GM23248 (cell line): Measurements from ENCODE around the gene SLC9A6. TPM values are rescaled to one million over a fixed set of nuclear protein-coding genes. Genes with fewer than 3 reads are reported as not detected.

Experiments
- DNase-seq: peaks from one replicate; pipeline ENCODE4 v3.0.0-alpha.2; 2015
- H2AFZ ChIP-seq: fragments of 200-600 bp; sonication (generic); 2 replicates; pipeline ENCODE4 v1.6.1; 2016; ENCODE audit warnings: antibody characterized with exemption
- H3F3A ChIP-seq: fragments of 200-600 bp; sonication (generic); 2 replicates; pipeline ENCODE4 v1.6.1; 2016; ENCODE audit warnings: mild to moderate bottlenecking, antibody characterized with exemption, mixed run types; ENCODE audit not compliant: insufficient read depth
- H3K27ac ChIP-seq: fragments of 200-600 bp; sonication (generic); 2 replicates; pipeline ENCODE4 v1.5.1; 2016; ENCODE audit warnings: mild to moderate bottlenecking
- H3K27me3 ChIP-seq: fragments of 200-600 bp; sonication (generic); replicated peaks from 2 replicates; pipeline ENCODE4 v1.6.1; 2016; ENCODE audit warnings: mild to moderate bottlenecking; ENCODE audit not compliant: insufficient read depth
- H3K36me3 ChIP-seq: fragments of 200-600 bp; sonication (generic); 2 replicates; pipeline ENCODE4 v1.6.1; 2016; ENCODE audit warnings: low read depth, mild to moderate bottlenecking
- H3K4me1 ChIP-seq: fragments of 200-600 bp; sonication (generic); 2 replicates; pipeline ENCODE4 v1.6.1; 2016; ENCODE audit warnings: mild to moderate bottlenecking; ENCODE audit not compliant: insufficient read depth
- H3K4me2 ChIP-seq: fragments of 200-600 bp; sonication (generic); one replicate; pipeline ENCODE4 v1.6.1; 2016; ENCODE audit warnings: mild to moderate bottlenecking; ENCODE audit not compliant: unreplicated experiment
- H3K4me3 ChIP-seq: fragments of 200-600 bp; sonication (generic); 2 replicates; pipeline ENCODE4 v1.5.1; 2016; ENCODE audit warnings: mild to moderate bottlenecking
- H3K79me2 ChIP-seq: fragments of 200-600 bp; sonication (generic); 2 replicates; pipeline ENCODE4 v1.6.1; 2016; ENCODE audit warnings: mild to moderate bottlenecking; ENCODE audit not compliant: insufficient read depth
- H3K9ac ChIP-seq: fragments of 200-600 bp; sonication (generic); 2 replicates; pipeline ENCODE4 v1.6.1; 2016; ENCODE audit warnings: mild to moderate bottlenecking
- H3K9me2 ChIP-seq: fragments of 200-600 bp; sonication (generic); 2 replicates; pipeline ENCODE4 v1.6.1; 2016; ENCODE audit warnings: mixed run types, mild to moderate bottlenecking, moderate library complexity; ENCODE audit not compliant: insufficient read depth
- H3K9me3 ChIP-seq: fragments of 200-600 bp; sonication (generic); one replicate; pipeline ENCODE4 v1.6.1; 2017; ENCODE audit warnings: low read depth
- H4K20me1 ChIP-seq: fragments of 200-600 bp; sonication (generic); 2 replicates; pipeline ENCODE4 v1.6.0; 2016; ENCODE audit not compliant: insufficient read depth
- EZH2 ChIP-seq: fragments of 200-600 bp; sonication (generic); IDR thresholded peaks from 2 replicates; pipeline ENCODE4 v1.6.1; 2018; ENCODE audit warnings: antibody characterized with exemption, mild to moderate bottlenecking; ENCODE audit not compliant: insufficient read depth, poor library complexity, severe bottlenecking
- EZH2phosphoT487 ChIP-seq: fragments of 200-600 bp; sonication (generic); IDR thresholded peaks from 2 replicates; pipeline ENCODE4 v1.6.1; 2018; ENCODE audit warnings: antibody characterized with exemption, moderate library complexity, mild to moderate bottlenecking, low read depth; ENCODE audit not compliant: insufficient read depth
- WGBS, 2 experiments: methylation state at CpG; one replicate each; pipeline ENCODE4 v1.1.6; 2015 to 2017; ENCODE audit warnings: low lambda C conversion rate in 2 of 2, low coverage in 1 of 2; ENCODE audit errors: missing lambda C conversion rate in 2 of 2; 5-methylcytosine and 5-hydroxymethylcytosine counted together
- in situ Hi-C: fragments of 300-500 bp; cut with MboI; formaldehyde crosslinking; loops from 2 replicates; pipeline ENCODE4 v1.15.0; 2020
- polyA plus RNA-seq: library from polyadenylated mRNA; unstranded; fragments of >200 nt; fragmentation: Nextera tagmentation; extraction: Ambion mirVana; gene quantifications from 2 replicates; pipeline ENCODE4 v1.2.1, GENCODE V29; 2016
- total RNA-seq: library from RNA; depleted of rRNA; stranded (reverse); fragments of >200 nt; shearing (Covaris generic); gene quantifications from 2 replicates; pipeline ENCODE4 v1.2.3, GENCODE V29; 2014

The SLC9A6 gene
- total and polyA plus RNA-seq, 2 experiments from 2014 or later, result 11.4 to 27.0 TPM

DNA sequence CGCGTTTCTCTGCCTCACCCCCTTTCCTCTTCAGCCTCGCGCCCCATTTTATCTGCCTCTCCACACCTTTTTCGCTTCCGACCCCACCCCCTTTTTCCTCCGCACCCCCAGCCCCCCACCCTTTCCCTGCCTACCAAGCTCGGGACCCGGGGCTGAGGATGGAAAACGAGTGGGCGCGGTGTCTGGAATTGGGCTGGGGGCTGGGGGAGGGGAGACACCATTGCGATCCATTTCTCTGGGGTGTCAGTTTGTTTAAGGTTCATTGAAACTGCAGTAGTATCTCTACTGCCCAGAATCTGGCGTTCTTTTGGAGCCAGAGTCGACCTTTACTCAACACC is 707 bp downstream of the SLC9A6 start:
- H3K27me3 ChIP-seq, result no peaks in the 10 kb centered on the region
- TF ChIP-seq EZH2 (no peak), EZH2phosphoT487 (no peak)
- WGBS, 2 experiments, result 2 to 11% methylated on average over 2 to 15 of the region's 15 CpGs
- in situ Hi-C loops, result no loop called here
- peaks cover 13% of the 10 kb centered on the region; the same call in 1 of the 2 replicates for H3K4me1 ChIP-seq
- DNase-seq, result no peak
- no peaks in the 10 kb centered on the region for H3K9me3 ChIP-seq
- no peaks in the 10 kb centered on the region for H3F3A ChIP-seq
- H3K9me2 ChIP-seq, result no peaks in the 10 kb centered on the region
- H3K36me3 ChIP-seq, result no peaks in the 10 kb centered on the region
- H2AFZ ChIP-seq, result peak overlapping the region; percentile 96
- no peaks in the 10 kb centered on the region for H4K20me1 ChIP-seq
- no peak overlapping the region for H3K27ac ChIP-seq
- H3K4me2 ChIP-seq, result peak overlapping the region; percentile 77
- peak overlapping the region; percentile 83 for H3K9ac ChIP-seq
- peak overlapping the region; percentile 83 for H3K4me3 ChIP-seq
- H3K79me2 ChIP-seq, result peaks cover 2% of the 10 kb centered on the region; the same call in 1 of the 2 replicates

DNA sequence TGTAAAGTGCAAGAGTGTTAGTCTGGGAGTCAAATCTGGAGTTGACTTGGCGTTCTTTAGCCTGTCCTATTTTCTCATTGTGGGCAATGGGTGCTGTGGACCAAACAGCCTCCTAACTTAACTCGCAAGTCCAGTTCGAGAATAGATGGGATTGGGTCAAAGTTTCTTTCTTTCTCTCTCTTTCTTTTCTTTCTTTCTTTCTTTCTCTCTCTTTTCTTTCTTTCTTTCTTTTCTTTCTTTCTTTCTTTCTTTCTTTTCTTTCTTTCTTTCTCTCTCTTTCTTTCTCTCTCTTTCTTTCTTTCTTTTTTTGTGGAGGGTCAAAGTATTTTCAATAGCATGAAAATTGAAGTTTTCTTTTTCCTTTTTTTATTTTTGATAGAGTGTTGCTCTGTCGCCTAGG is 3.0 kb downstream of the SLC9A6 start:
- Histone ChIP-seq H3K9me3 (no peaks in the 10 kb centered on the region), H2AFZ (no peak overlapping the region), H3K36me3 (no peaks in the 10 kb centered on the region), H3K9me2 (no peaks in the 10 kb centered on the region), H3K9ac (no peak overlapping the region), H3F3A (no peaks in the 10 kb centered on the region), H3K79me2 (peaks cover 4% of the 10 kb centered on the region; the same call in 1 of the 2 replicates), H3K27me3 (no peaks in the 10 kb centered on the region), H3K4me3 (no peak overlapping the region), H4K20me1 (no peaks in the 10 kb centered on the region), H3K27ac (no peak overlapping the region), H3K4me2 (no peak overlapping the region), H3K4me1 (peaks cover 13% of the 10 kb centered on the region; the same call in 1 of the 2 replicates)
- in situ Hi-C loops, result no loop called here
- no peak for TF ChIP-seq EZH2phosphoT487
- DNase-seq, result no peak
- 92 to 100% methylated on average over 2 to 4 of the region's 4 CpGs for WGBS, 2 experiments

DNA sequence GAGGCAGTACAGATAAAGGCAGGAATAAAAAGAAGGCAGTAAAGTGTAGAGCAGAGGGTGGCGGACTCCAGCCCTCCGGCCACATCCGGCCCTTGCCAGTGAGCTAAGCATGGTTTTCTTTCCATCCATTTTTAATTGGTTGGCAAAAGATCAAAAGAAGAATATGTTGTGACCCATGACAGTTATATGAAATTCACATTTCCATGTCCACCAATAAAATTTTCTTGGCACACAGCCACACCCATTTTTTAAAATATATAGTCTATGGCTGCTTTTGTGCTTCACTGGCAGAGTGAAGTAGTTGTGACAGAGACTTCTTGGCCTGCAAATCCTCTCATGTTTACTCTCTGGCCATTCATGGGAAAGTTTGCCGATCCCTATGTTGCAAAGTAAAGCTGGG is 29.8 kb downstream of the SLC9A6 start:
- TF ChIP-seq EZH2 (no peak), EZH2phosphoT487 (no peak)

DNA sequence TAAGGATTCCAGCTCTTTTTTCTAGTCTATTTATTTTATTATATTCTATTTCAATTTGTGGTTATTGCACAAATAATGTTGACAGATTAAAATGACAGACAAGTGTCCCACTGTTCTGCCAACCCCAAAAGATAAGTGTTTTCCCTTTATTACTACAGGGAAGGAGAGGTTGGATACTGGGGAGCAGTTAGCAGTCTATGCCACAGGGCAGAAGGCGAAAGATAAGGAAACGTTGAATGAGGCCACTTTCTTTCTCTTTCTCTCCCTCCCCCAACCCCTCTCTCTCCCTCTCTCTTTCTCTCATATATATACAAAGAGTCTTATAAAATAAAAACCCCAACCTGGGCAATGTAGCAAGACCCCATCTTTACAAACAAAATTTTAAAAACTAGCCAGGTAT is 31.6 kb downstream of the SLC9A6 start:
- in situ Hi-C loops, result no loop called here
- H4K20me1 ChIP-seq, result no peaks in the 10 kb centered on the region
- no peak overlapping the region for H2AFZ ChIP-seq
- no peak overlapping the region for H3K27ac ChIP-seq
- DNase-seq, result no peak
- TF ChIP-seq EZH2phosphoT487 (no peak), EZH2 (no peak)
- no peak overlapping the region for H3K9ac ChIP-seq
- H3K4me1 ChIP-seq, result no peaks in the 10 kb centered on the region
- WGBS, 2 experiments, result 94 to 97% methylated on average over 2 of the region's 2 CpGs
- no peaks in the 10 kb centered on the region for H3K79me2 ChIP-seq
- no peaks in the 10 kb centered on the region for H3K9me3 ChIP-seq
- no peak overlapping the region for H3K4me3 ChIP-seq
- H3K27me3 ChIP-seq, result no peaks in the 10 kb centered on the region
- no peaks in the 10 kb centered on the region for H3F3A ChIP-seq
- no peaks in the 10 kb centered on the region for H3K9me2 ChIP-seq
- no peaks in the 10 kb centered on the region for H3K36me3 ChIP-seq
- H3K4me2 ChIP-seq, result no peak overlapping the region

More for the DNA sequence above, 29.8 kb downstream of the SLC9A6 start:
- no peaks in the 10 kb centered on the region for H3K4me1 ChIP-seq
- no peak overlapping the region for H3K4me2 ChIP-seq
- H3K9me3 ChIP-seq, result no peaks in the 10 kb centered on the region
- in situ Hi-C loops, result no loop called here
- H3K9me2 ChIP-seq, result no peaks in the 10 kb centered on the region
- H3K9ac ChIP-seq, result no peak overlapping the region
- H3K27me3 ChIP-seq, result no peaks in the 10 kb centered on the region
- no peaks in the 10 kb centered on the region for H3K79me2 ChIP-seq
- H4K20me1 ChIP-seq, result no peaks in the 10 kb centered on the region
- WGBS, 2 experiments, result 96 to 100% methylated on average over 4 of the region's 4 CpGs
- H3F3A ChIP-seq, result no peaks in the 10 kb centered on the region
- no peak overlapping the region for H2AFZ ChIP-seq
- no peak overlapping the region for H3K4me3 ChIP-seq
- H3K36me3 ChIP-seq, result no peaks in the 10 kb centered on the region
- no peak for DNase-seq
- H3K27ac ChIP-seq, result no peak overlapping the region

DNA sequence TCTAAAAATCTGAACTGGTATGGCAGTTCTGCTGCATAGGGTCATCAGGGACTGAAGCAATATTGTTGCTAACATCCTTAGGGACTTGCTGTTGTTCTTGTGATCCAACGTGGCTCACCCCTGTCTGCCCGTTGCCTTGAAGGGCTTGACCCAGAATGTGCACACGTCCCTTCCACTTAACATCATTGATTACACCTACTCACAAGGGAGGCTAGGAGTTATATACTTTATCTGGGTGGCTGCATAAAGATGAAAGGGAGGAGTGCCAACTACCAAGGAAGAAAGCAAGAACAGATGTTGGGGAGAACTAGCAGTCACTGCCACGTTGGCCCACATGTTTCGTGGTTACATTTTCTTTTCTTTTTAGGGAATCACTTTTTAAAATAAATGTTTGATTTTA is 34.0 kb downstream of the SLC9A6 start:
- DNase-seq, result no peak
- Histone ChIP-seq H3K79me2 (no peaks in the 10 kb centered on the region), H3K27me3 (no peaks in the 10 kb centered on the region), H3K4me3 (no peak overlapping the region), H3K9me2 (no peaks in the 10 kb centered on the region), H3K9me3 (no peaks in the 10 kb centered on the region), H3K4me2 (no peak overlapping the region), H3K36me3 (no peaks in the 10 kb centered on the region), H4K20me1 (no peaks in the 10 kb centered on the region), H3K9ac (no peak overlapping the region), H3K4me1 (no peaks in the 10 kb centered on the region), H3F3A (no peaks in the 10 kb centered on the region), H2AFZ (no peak overlapping the region), H3K27ac (no peak overlapping the region)
- TF ChIP-seq EZH2, result no peak
- TF ChIP-seq EZH2phosphoT487, result no peak
- in situ Hi-C loops, result no loop called here
- 73 to 79% methylated on average over 5 of the region's 5 CpGs for WGBS, 2 experiments
